Measurements from ENCODE around the gene KCNF1. TPM values are rescaled to one million over a fixed set of nuclear protein-coding genes. Genes with fewer than 3 reads are reported as not detected.

Gene KCNF1
- total RNA-seq, 1 donor from 2014 or later: 0.55 TPM

DNA sequence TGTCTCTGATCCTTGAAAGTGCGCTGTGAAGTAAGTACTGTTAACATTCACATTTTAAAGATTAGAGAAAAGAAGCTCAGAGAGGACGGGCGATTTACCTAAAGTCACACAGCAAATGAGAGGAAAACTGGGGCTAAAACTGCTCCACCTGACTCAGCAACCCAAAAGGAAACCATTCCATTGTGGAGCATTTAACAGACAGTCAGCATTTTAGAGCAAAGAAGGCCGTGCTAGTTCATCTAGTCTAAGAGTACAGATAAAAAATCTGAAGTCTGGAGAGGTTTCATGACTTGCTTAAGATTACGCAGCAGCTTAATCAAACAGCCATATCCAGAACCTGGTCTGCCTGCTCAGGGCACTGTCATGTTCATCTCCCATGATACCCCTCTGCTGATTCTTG lies 19.9 kb upstream of the KCNF1 start:
- Mint-ChIP-seq H3K27ac (no peak overlapping the region), H3K4me3 (ENCODE audit: low read depth) (no peak overlapping the region), H3K9me3 (ENCODE audit: low read depth) (no peaks in the 10 kb centered on the region), H3K36me3 (ENCODE audit: insufficient read depth) (no peaks in the 10 kb centered on the region), H3K27me3 (peaks cover 12% of the 10 kb centered on the region), H3K4me1 (ENCODE audit: low read depth) (peaks cover 2% of the 10 kb centered on the region)
- DNase-seq (ENCODE audit: low spot score, unreplicated experiment): no peak
- no peak for TF ChIP-seq CTCF (IDR thresholded peaks at IDR 0.05; ENCODE audit: unreplicated experiment)

DNA sequence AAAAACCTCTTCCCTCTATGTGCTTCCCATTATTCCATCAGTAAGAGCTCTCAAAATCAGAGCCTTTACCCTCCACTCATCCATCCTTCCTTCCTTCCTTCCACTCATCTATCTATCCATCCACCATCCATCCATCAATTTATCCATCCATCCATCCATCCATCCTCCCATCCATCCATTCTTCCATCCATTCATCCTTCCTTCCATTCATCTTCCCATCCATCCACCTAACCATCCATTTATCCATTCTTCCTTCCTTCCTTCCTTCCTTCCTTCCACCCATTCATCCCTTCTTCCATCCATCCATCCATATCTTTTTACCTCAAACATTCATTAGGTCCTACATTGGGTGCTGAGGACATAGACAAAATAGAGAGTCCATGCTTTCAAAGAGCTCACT lies 19.4 kb upstream of the KCNF1 start:
- no peak for TF ChIP-seq CTCF (IDR thresholded peaks at IDR 0.05; ENCODE audit: unreplicated experiment)
- Mint-ChIP-seq H3K9me3 (ENCODE audit: low read depth) (no peaks in the 10 kb centered on the region), H3K27me3 (peaks cover 14% of the 10 kb centered on the region), H3K27ac (no peak overlapping the region), H3K36me3 (ENCODE audit: insufficient read depth) (no peaks in the 10 kb centered on the region), H3K4me1 (ENCODE audit: low read depth) (peaks cover 2% of the 10 kb centered on the region), H3K4me3 (ENCODE audit: low read depth) (no peak overlapping the region)
- no peak for DNase-seq (ENCODE audit: low spot score, unreplicated experiment)

DNA sequence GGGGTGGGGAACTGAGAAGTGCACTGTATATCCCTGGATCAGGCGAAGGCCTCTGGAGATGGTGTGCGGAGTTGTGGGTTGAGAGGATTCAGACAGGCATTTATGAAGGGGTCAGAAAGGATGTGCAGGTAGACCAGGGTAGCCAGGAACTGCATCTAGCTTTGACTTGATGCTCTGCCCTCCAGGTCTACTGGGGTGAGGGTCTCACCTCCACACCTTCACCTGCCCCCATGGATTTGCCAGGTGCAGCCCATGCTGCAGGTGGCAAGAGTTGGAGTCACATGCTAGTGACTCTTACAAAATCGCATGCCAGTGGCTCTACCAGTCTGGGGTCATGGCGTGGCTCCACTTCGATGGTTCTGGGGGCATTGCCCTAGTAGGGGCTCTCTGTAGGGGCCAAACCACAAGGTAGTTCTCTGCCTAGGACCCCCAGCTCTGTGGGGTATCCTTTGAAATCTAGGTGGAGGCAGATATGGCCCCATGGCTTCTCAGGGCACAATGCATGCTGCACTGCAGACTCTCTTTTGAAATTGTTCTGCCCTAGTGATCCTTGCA lies 18.9 kb upstream of the KCNF1 start:
- Mint-ChIP-seq H3K36me3 (ENCODE audit: insufficient read depth) (no peaks in the 10 kb centered on the region), H3K4me1 (ENCODE audit: low read depth) (peaks cover 2% of the 10 kb centered on the region), H3K4me3 (ENCODE audit: low read depth) (no peak overlapping the region), H3K9me3 (ENCODE audit: low read depth) (no peaks in the 10 kb centered on the region), H3K27ac (no peak overlapping the region), H3K27me3 (peaks cover 14% of the 10 kb centered on the region)
- TF ChIP-seq CTCF (IDR thresholded peaks at IDR 0.05; ENCODE audit: unreplicated experiment): no peak
- DNase-seq (ENCODE audit: low spot score, unreplicated experiment): no peak

DNA sequence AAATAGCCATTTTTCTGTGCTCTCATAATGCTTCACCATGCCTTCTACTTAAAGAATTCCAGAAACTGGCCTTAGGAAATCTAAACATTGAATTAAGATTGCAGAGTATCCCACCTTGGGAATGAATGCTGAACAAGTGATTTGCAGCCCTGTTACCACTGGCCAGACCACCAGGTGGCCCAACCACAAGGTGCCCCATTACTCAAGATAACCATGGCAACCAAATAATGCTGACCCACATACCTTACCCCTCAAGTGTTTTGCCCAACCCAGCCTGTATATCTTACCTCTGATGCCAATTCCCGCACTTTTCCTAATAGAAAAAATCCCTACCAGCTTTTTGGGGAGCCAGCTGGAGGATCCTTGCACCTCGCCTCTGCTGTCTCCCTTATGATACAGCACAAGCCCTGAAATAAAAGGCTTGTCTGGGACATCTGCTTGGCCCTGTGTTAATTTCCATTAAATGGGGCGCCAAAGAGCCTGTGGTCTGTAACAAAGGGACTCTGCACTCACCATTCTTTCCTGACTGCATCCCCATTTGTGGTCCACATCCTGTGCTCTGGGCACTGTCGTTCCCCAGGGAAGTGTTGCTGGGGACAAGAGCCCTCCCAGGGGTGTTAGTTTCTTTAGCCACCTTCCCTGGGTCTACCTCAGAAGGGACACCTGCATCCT lies 17.3 kb upstream of the KCNF1 start:
- no peak overlapping the region for H3K4me3 Mint-ChIP-seq (ENCODE audit: low read depth)
- no peak for DNase-seq (ENCODE audit: low spot score, unreplicated experiment)
- no peak overlapping the region for H3K27ac Mint-ChIP-seq
- H3K27me3 Mint-ChIP-seq: peaks cover 14% of the 10 kb centered on the region
- no peaks in the 10 kb centered on the region for H3K9me3 Mint-ChIP-seq (ENCODE audit: low read depth)
- H3K36me3 Mint-ChIP-seq (ENCODE audit: insufficient read depth): no peaks in the 10 kb centered on the region
- peaks cover 2% of the 10 kb centered on the region for H3K4me1 Mint-ChIP-seq (ENCODE audit: low read depth)
- peak; percentile 13 for TF ChIP-seq CTCF (IDR thresholded peaks at IDR 0.05; ENCODE audit: unreplicated experiment)

GRCh38 chr2:10895231-10895630 lies 16.5 kb upstream of the KCNF1 start:
- Mint-ChIP-seq H3K4me1 (ENCODE audit: low read depth) (peaks cover 2% of the 10 kb centered on the region), H3K9me3 (ENCODE audit: low read depth) (no peaks in the 10 kb centered on the region), H3K4me3 (ENCODE audit: low read depth) (no peak overlapping the region), H3K27ac (no peak overlapping the region), H3K27me3 (peaks cover 12% of the 10 kb centered on the region), H3K36me3 (ENCODE audit: insufficient read depth) (no peaks in the 10 kb centered on the region)
- DNase-seq (ENCODE audit: low spot score, unreplicated experiment): no peak
- no peak for TF ChIP-seq CTCF (IDR thresholded peaks at IDR 0.05; ENCODE audit: unreplicated experiment)
